LNCaP clone FGC (cell line): ENCODE data around the gene GRIN2A.

Experiments used
- DNase-seq: peaks from one replicate; pipeline ENCODE4 v3.0.0-alpha.2; 2011; ENCODE audit warnings: low read depth
- H3K4me3 ChIP-seq: 2 replicates; pipeline ENCODE4 v1.5.1; 2011; ENCODE audit warnings: mild to moderate bottlenecking, low read depth, low read length, control low read depth
- TF ChIP-seq, protein P1 (sequence below): IDR thresholded peaks from 2 replicates; pipeline ENCODE4 v1.5.1; 2012; ENCODE audit warnings: mild to moderate bottlenecking; ENCODE audit not compliant: control insufficient read depth, insufficient read depth; ENCODE audit errors: extremely low read depth

GRIN2A gene

DNA sequence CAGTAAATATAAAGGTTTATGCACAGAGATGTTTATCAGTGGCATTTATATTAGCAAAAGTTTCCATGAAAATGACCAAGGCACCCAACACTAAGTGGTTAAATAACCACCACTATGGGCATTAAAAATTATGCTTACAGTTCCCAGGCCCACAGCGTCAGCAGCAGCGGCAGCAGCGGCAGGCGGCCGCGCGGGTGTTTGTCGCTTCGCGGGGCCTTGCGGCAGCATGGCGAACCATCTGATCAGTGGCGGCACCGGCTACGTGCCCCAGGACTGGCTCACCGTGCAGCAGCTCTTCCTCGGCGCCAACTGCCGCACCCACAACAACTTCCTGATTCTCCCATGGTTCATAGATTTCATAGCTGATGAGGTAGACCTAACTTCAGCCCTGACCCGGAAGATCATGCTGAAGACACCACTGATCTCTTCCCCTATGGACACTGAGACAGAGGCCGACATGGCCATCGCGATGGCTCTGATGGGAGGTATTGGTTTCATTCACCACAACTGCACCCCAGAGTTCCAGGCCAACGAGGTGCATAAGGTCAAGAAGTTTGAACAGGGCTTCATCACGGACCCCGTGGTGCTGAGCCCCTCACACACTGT, 71.0 kb downstream of the GRIN2A start:
- H3K4me3 ChIP-seq = no peak overlapping the region
- TF ChIP-seq, protein P1, sequence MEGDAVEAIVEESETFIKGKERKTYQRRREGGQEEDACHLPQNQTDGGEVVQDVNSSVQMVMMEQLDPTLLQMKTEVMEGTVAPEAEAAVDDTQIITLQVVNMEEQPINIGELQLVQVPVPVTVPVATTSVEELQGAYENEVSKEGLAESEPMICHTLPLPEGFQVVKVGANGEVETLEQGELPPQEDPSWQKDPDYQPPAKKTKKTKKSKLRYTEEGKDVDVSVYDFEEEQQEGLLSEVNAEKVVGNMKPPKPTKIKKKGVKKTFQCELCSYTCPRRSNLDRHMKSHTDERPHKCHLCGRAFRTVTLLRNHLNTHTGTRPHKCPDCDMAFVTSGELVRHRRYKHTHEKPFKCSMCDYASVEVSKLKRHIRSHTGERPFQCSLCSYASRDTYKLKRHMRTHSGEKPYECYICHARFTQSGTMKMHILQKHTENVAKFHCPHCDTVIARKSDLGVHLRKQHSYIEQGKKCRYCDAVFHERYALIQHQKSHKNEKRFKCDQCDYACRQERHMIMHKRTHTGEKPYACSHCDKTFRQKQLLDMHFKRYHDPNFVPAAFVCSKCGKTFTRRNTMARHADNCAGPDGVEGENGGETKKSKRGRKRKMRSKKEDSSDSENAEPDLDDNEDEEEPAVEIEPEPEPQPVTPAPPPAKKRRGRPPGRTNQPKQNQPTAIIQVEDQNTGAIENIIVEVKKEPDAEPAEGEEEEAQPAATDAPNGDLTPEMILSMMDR = no peak
- DNase-seq = no peak

- TF ChIP-seq, protein P1 = no peak
- H3K4me3 ChIP-seq = no peak overlapping the region
- no peak for DNase-seq
These were observed 71.7 kb downstream of the GRIN2A start for GRCh38 chr16:10110552-10110951.

DNA sequence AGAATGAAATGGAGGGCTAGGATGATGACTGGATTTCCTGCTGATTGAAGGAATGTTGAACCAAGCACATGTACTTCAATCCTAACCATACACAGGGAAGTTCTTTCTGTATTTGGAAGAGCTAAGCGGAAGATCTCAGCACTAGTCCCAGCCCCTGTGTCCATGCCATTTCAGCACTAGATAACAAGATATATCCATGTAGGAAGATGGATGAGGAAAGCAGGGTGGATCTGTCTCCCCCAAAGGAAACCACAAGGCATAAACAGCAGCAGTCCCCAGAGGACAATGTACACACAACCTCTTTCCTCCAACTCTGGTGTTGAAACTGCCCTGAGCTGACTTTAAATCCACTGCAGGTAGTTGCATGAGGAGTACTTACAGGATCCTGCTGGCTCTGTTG, 75.1 kb downstream of the GRIN2A start:
- no peak for DNase-seq
- H3K4me3 ChIP-seq = no peak overlapping the region
- TF ChIP-seq, protein P1 = no peak

DNA sequence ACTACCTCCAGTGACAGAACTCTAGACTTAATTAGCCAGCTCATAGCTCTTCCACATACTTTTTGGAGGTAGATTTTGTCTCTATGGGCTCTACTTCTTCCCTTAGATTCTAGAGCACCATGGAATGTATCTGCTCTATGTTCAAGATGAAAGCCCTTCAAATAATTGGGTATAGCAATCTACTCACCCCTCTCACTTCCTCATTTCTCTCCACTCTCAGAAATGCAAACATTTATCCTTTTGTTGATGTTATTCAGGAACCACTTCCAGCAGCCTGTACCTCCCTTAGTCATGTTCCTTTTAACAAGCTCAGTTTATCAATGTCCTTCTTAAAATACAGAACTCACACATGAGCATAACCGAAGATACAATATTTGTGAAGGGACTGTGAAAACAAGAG, 78.5 kb downstream of the GRIN2A start:
- H3K4me3 ChIP-seq = no peak overlapping the region
- DNase-seq = no peak
- TF ChIP-seq, protein P1 = no peak

DNA sequence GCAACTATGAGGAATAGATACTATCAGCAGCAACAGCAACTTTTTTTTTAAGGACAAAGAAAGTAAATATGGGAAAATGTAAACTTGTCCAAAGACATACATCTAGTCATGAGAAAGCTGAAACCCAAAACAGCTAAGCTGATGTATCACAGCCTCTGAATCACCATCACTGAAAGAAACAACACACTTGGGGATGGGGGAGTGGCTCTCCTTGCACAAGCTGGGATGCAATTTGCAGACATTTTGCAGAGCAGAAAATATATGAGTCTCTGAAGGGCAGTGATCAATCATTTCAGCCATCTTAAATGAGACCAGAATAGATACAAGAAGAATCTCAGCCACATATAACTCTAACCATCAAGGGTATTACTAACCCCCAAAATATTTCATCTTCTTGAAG, 79.1 kb downstream of the GRIN2A start:
- TF ChIP-seq, protein P1 = no peak
- DNase-seq = no peak
- no peak overlapping the region for H3K4me3 ChIP-seq

GRCh38 chr16:10100829-10101228, 81.4 kb downstream of the GRIN2A start:
- DNase-seq = no peak
- TF ChIP-seq, protein P1 = no peak

GRCh38 chr16:10098991-10099390, 83.2 kb downstream of the GRIN2A start:
- DNase-seq = no peak
- H3K4me3 ChIP-seq = no peak overlapping the region
- TF ChIP-seq, protein P1 = no peak

More at GRCh38 chr16:10100829-10101228, 81.4 kb downstream of the GRIN2A start:
- no peak overlapping the region for H3K4me3 ChIP-seq
